ENCODE data around the gene ANGEL2.

The ANGEL2 gene

DNA sequence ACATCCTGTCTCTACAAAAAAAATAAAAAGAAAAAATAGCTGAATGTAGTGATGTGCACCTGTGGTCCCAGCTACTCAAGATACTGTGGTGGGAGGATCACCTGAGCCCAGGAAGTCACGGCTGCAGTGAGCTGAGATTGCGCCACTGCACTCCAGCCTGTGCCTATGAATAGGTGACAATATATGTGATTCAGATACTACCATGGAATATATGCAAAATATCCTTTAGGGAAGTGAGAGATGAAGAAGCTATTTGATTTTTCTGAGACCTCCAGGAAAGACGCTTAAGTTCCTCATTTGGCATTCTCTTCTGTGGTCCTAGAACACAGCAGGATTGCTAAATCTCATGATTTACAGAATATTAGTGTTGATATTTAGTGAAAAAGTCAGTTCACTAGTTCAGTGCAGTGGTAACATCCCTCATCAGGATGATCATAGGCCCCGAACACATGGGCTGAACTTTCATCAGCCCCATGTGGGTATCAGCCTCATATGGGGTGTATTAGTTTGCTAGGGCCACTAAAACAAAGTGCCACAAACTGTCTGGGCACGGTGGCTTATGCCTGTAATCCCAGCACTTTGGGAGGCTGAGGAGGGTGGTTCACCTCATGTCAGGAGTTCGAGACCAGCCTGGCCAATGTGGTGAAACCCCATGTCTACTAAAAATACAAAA is 71.3 kb downstream of the ANGEL2 start:
- DNase-seq (ENCODE audit: insufficient read length, low spot score) = no peak
- FAIRE-seq = no peak
- TF ChIP-seq POLR2A (IDR thresholded peaks at IDR 0.05; ENCODE audit: low read depth, low read length) = no peak

DNA sequence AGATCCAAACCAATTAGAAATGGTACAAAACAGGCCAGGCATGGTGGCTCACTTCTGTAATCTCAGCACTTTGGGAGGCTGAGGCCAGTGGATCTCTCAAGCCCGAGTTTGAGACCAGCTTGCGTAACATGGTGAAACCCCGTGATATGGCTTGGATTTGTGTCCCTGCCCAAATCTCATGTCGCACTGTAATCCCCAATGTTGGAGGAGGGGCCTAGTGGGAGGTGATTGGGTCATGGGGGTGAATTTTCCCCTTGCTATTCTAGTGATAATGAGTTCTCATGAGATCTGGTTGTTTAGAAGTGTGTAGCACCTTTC is 72.3 kb downstream of the ANGEL2 start:
- FAIRE-seq (no peak), DNase-seq (ENCODE audit: insufficient read length, low spot score) (no peak)
- TF ChIP-seq POLR2A (IDR thresholded peaks at IDR 0.05; ENCODE audit: low read depth, low read length) = no peak

DNA sequence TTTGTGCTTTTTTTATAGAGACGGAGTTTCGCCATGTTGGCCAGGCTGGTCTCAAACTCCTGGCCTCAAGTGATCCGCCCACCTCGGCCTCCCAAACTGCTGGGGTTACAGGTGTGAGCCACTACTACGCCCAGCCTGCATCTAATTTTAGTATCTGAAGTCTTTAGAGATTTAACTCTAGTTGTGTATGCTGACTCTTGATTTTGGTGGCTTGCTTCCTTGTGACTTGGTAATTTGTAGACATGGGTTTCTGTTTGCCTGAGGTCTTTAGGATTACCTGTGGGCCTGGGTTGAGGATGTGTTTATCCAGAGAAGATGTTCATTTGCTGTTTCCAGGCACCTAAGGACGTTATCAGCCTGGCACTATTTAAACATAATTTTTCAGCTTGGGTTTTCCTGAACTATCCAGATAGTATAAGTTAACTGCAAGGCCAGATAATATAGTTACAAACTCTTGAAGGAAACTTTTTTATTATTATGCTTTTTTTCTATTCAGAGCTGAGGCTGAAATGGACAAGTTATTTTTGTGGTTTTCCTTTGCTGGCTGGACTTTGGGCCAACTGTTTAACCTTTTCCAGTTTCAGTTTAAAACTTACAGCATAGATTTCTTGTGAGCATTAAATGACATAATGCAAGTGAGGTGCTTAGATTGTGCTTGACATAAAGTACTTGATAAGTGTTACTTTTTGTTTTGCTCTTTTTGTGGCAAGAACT is 72.8 kb downstream of the ANGEL2 start:
- TF ChIP-seq POLR2A (IDR thresholded peaks at IDR 0.05; ENCODE audit: low read depth, low read length) = no peak
- no peak for FAIRE-seq

More for the DNA sequence above, 72.8 kb downstream of the ANGEL2 start:
- DNase-seq (ENCODE audit: insufficient read length, low spot score) = no peak
